Stimulated activated naive CD8-positive, alpha-beta T cell treated with anti-CD3 and anti-CD28 coated beads, Interleukin-15, Interleukin-2, amounts not matched to agents 100 U/mL and 50 U/mL, for 24 hours (primary cell): ENCODE measurements around the gene FOXF1.

Experiments used
- ATAC-seq: fragments of 150-1000 bp; cut with Tn5 transposase; one replicate; pipeline ENCODE4 v1.10.0; 2021
- DNase-seq: peaks from one replicate; pipeline ENCODE4 v3.0.0; 2021

FOXF1 gene

DNA sequence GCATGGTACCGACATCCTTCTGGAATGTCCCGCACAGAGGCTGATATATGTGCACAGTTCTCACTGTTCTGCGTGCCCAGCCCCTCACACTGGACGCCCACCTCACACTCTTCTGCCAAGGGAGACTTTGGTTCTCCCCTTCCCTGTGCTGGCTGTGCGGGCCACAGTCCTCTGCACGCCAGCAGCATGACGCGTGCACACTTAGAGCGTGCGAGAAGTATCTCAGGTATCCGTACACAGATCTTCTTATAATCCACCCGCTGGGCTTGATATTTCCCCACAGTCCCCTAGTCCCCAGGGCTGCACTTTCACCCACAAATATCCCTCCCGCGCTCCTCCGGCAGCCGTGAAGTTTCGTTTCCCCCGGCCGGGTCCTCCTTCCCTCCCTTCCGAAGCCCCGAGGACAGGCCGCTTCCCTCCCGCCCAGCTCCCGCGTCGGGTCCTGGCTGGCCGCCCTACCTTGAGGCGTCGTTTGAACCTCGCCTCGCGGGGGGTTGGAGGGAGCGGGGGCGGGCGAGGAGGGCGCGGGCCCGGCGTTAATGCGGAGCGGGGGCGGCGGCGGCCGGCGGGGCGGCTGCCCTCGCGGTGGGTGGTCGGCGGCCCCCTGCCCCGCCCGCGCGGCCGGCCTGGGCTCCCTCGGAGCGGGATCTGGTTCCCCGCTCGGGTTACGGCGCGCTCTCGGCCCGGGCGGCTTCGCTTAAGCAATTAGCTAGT, 5.0 kb upstream of the FOXF1 start:
- DNase-seq = no peak
- ATAC-seq = no peak

DNA sequence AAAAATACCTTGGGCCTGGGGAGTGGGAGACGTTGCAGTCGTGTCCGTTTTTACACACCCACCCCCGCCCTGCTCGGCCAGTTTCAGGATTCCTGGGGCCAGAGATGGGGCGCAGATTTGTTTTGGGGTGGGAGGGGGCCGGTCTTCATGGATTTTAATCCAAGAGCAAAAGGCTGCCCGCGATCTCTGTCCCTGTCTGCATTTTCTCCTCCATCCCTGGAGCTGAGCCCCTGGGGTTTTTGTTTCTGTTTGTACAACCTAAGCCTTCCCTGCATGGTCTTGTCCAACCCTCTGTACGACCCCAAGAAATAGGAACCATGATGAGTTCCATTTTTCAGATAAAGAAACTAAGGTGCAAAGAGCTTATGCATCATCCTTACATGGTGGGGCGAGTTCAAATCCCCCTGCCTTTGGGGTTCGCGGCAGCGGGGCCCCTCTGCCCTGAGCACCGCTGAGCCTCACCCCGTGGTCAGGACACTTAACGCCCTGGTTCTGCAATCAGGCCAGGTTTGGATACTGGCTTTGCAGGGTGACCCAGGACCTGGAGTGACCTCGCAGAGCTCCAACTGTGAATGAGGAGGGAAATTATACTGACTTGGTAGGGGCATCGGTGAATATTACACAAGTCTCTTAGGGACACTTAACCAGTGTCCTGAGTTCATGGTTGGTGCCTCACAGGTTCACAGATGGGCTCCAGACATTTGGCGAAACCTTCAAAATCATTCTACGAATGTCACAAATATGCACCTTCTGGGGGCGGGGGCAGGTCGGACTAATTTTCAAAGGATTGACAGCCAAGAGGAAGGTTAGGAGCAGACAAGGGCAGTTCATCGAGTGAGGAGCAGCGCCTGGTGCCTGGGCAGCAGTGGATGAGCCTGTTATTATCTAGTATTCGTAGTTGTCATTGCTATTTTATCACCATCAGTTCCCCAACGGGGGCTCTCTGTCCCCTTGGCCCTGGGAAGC, 4.1 kb upstream of the FOXF1 start:
- ATAC-seq = no peak

DNA sequence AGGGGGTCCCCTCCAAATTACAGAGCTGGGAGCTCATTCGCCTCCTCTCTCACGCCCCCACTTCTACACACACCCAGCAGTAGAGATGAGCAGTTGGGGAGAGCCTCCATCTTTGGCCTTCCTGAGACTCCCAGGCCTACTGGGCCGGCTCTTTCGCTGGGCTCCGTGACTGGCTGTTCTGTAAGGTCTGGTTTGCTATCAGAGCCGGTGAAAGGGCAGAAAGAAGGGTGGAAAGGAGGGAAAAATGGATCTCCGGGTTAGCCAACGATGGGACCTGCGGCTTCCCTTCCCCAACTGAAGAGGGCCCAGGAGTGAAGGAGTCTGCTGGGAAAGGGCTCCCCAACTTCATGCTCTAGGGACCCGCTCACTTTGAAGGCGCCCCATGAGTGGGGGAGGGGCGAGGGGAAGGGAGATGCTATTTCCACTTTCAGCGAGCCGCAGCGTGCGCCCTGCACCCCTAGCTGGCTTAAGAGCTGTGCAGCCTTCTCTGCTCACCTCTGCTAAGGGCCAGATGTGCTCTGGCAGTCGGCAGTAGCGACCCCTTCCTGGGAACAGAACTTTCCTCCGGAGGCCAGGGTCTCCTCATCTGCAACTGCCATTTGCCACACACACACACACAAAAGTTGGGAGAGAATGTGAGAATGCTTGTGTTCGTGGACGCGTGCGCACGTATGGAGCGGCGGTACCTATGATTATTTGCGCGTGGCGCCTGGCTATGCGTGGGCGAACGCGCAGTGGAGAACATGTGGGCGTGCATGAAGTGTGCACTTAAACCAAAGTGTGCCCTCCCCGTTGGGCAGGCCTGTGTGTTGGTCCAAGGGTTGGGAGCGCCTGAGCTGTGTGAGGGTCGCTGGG, 2.9 kb upstream of the FOXF1 start:
- no peak for ATAC-seq

More for the DNA sequence above, 4.1 kb upstream of the FOXF1 start:
- DNase-seq = no peak

DNA sequence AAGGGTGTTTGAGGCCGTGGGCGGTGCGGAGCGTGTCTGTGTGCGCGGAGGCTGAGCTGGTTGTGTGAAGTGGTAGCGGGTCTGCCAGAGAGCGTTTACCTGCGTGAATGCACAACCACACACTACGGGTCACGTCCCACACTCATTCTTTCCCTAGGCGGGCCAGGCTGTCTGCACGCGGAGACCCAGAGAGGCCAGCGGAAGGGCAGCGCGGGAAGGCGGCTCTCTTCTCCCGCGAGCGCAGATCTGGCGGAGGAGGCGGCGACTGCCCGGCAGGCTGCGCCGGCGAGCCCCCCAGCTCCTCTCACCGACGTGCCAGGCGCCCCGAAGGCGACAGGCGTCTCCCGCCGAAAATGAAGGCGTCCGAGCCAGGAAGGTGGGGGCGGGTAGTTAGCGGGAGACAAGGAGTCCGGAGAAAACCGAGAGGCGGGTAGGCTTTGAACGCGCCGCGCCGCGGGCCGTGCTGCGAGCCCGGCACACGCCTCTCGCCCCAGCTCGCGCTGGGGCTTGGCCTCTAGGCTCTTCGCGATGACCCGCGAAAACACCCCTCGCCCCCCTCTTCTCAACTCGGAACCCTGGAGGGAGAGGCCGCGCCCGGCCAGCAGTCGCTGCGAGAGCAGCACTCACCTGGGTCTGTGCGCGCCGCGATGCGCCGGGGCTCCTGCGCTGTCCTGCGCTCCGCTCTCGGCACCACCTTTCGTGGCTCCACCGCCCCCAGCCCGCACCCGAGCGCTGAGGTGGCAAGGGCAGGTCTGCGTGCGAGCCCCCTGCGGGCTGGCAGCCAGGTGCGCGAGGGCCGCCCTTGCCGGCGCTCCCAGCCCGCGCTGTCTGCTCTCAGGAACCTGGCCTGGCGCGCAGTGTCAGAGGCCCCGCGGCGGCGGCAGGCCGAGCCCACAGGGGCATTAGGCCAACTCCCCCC, 2.0 kb upstream of the FOXF1 start:
- DNase-seq (no peak), ATAC-seq (no peak)

More for the DNA sequence above, 2.9 kb upstream of the FOXF1 start:
- no peak for DNase-seq

DNA sequence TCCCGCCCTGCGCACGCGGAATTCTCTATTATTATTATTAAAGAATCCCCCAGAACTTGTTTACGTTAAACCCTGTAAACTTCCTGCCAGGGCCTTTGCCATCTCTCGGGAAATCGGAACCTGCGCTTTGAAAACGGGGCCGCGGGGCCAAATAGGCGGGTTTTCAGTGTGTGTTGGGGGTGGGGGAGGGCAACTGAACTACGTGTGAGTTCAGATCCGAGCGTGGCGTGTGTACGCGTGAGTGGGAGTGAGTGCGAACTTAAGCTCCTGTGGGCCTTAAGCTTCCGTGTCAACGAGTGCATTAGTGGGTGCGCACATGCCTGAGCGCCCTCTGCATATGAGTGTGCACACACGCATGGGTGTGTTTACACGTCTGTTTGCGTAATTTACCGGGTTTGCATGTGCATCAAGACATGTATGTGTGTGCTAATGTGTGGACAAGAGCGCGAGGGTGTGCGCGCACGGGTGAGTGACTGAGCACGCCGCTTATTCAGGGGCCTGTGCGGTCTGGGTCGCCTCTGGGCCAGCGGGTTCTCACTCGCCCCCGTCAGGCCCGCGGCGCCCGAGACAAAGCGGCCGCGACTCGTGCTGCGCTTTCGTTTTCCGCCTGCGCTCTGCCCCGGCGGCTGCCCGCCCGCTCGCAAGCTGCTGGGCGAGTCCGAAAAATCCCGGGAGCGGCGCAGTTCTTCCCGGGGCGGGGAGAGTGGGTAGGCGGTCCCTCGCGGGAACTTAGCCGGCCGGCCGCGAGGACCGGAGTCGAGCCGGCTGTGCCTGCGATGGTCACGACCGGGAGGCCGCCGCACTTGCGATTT, 1.2 kb upstream of the FOXF1 start:
- ATAC-seq (no peak), DNase-seq (no peak)

DNA sequence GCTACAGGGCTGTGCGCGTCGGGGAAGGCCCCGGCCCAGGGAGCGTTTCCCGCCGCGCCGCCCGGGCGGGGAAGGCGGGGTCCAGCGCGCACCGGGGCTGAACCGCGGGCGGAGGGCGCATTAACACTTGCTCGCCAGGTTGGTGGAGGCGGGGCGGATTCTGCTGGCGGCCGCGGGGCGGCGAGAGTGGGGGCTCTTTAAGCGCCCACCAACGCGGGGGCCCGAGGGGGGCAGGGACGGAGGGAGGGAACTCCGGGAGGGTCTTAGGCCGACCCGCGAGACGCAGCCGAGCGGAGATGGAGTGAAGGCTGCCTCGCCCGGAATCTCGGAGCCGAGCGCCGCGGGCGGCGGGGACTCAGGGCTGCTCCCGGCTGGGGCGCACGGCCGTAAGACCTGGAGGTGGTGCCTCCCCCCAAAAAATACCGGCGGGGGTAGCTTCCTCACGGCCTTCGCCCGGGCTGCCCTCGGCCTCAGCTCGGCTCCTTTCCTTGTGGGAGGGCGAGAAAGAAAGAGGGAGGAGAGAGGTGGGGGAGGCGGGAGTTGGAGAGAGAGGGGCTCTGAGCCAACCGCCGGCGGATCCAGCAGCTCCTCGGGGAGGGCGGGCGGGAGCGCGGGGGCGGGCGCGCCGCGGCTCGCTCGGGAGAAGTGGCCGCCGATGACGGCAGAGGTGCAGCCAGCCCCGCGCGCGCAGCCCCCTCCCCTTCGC, 415 bp upstream of the FOXF1 start:
- no peak for ATAC-seq
- no peak for DNase-seq

DNA sequence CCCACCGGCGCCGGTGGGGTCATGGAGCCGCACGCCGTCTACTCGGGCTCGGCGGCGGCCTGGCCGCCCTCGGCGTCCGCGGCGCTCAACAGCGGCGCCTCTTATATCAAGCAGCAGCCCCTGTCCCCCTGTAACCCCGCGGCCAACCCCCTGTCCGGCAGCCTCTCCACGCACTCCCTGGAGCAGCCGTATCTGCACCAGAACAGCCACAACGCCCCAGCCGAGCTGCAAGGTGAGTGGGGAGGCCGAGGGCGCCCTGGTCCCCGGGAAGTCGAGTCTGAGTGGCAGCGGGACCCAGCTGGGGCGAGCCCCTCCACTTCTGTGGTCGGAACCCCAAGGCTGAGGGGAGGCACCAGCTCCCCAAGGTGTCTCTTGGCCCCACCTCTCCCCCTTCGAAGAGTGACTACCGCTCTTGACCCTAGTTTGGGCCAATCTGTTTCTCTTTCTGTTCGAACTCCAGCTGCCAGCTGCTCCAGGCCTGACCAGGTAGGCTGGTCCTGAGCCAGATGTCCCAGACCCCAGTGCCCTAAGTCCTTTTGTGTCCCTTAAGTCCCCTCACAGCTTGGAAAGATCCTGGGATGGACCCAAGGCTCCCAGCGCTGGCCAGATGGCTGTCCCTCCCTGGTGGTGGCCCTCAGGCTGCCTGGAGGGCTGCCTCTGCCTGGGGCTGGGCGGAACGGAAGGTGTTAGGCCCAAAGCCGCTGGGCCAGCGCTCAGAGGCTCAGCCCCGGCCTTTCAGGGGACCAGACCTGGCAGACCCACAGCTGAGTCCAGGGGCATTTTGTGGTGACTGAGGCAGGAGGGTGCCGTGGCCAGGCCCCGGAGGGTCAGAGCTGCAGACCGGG, 1.2 kb downstream of the FOXF1 start:
- ATAC-seq = no peak
- DNase-seq = no peak

DNA sequence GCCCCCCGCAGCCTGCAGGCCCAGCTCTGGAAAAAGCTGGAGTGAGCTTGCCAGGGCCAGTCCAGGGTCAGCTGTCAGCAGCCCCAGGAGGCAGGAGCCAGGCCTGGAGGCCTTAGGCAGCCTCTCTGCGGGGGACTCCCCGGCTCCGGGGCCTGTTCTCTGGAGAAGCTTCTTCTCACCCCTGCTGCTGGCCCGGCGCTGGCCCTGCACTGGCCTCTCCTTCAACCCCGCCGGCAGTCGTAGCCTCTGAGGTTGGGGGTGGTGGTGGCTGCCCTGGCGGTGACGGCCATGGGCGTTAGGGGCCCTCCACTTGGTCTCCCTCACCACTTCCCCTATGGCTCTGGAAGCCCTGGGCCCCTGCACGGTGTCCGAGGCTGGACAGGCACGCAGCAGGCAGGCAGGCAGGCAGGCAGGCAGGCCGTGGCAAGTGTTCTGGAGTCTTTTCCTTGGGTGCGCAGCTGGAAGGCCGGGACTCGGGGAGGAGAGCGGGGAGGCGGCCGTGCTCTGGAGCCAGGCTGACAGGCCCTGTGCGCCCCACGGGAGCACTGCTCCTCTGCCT, 2.1 kb downstream of the FOXF1 start:
- no peak for ATAC-seq
- no peak for DNase-seq

DNA sequence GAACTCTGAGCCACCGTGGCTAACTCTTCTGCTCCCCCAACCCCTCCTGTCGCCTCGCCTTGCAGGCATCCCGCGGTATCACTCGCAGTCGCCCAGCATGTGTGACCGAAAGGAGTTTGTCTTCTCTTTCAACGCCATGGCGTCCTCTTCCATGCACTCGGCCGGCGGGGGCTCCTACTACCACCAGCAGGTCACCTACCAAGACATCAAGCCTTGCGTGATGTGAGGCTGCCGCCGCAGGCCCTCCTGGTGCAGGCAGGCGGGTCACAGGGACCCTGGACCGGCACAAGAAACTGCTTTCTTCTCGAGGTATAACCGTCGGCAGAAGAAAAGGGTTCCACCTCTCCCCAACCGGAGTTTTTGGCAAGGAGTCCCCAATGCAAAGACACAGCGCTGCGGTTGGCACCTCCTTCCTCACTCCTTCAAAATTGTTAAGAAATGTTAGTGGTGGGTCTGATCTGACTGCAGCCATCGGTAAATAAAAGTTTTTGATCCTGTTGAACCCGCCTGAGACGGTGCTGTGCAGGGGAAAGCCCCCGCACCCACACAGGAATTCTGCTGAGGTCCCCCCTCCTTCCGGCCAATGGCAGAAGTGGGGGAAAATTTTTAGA, 2.6 kb downstream of the FOXF1 start:
- no peak for DNase-seq
- ATAC-seq = no peak

DNA sequence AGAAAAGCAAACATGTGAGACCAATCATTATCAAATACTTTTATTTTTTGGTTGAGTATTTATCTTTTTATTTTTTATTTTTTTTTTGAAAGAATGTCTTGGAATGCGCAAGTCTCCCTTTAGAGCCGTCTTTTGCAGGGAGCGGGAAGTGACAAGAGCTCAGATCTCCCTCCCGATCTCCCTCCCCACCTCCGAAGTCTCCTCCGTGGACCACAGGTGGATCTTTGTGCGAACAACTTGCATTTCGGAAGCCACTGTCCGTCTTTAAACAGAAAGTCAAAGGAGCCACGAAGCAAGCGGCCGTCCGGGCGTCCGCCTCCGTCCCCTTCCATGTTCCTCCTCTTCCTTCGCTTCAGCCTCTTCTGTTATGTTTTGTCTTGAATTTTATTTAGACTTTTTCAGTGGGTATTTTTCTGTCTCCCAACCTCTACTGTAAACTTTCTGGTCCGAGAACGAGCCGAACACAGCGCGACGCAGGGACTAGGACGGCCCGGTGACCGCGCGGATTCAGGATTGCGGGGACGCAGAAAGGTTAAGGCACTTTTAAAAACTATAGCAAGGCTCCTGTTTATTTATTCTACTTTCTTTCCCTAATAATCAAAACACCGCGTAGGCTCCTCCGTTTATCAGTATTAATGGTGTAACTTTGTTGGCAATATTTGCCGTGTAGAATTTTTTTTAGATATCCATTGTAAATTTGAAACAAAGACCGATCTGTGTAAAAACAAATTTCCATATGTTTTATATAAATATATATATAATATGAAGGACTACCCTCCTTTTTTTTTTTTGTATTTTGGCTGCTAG, 3.3 kb downstream of the FOXF1 start:
- DNase-seq (no peak), ATAC-seq (no peak)

DNA sequence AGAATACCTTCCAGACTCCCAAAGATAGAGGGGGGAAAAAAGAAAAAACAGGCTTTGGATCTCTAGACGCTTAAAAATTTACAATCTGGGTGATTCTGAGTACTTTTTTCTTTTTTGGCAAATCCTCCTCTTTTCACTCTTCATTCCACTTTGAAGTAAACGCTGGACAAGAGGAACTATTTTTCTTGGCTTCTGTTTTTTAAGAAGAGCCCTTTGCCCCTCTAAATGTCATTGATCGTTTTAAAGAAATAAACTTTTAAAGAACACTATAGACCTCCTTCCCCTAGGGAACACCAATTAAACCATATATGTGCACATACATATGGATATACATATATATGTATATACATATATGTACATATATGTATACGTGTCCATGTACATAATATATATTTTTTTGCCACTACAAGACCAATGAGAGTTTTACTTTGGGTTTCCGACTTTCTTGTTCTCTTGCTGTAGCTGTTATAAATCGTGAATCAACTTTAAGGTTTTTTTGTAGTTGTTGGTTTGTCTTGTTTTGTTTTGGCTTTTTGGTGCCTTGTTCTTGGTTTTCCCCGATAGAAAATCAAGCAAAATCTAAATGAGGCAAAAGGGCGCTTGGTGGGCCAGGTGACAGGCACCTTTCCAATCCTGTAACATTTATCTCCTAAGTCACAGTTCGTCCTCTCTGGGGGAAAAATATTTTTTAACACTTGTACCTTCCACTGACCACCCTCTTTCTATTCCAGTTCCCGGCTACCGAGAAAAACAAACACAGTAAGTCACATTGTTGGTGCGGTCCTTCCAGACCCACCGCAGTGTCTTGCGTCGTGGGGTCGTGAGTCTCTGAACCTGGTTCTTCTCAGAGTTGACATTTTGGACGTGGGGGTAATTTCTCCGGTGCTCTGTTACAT, 4.4 kb downstream of the FOXF1 start:
- no peak for ATAC-seq
- DNase-seq = no peak

DNA sequence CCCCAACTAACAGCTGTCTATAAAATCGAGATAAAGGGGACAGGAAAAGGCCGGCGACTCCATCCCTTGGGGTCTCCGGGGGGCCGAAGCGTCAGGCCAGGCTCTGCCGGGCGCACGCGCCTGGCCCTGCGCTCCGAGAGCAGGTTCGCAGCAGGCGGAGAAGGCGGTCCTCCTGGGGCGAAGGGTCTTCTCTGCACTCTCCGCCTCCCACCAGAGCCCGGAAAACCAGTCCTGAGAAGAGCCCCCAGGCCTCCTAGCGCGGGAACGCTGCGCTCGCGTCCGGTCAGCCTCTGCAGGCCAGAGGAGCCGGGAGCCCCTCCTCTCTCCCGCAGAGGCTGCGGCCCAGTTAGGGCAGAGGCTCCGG, 5.1 kb downstream of the FOXF1 start:
- DNase-seq = no peak
- ATAC-seq = no peak

DNA sequence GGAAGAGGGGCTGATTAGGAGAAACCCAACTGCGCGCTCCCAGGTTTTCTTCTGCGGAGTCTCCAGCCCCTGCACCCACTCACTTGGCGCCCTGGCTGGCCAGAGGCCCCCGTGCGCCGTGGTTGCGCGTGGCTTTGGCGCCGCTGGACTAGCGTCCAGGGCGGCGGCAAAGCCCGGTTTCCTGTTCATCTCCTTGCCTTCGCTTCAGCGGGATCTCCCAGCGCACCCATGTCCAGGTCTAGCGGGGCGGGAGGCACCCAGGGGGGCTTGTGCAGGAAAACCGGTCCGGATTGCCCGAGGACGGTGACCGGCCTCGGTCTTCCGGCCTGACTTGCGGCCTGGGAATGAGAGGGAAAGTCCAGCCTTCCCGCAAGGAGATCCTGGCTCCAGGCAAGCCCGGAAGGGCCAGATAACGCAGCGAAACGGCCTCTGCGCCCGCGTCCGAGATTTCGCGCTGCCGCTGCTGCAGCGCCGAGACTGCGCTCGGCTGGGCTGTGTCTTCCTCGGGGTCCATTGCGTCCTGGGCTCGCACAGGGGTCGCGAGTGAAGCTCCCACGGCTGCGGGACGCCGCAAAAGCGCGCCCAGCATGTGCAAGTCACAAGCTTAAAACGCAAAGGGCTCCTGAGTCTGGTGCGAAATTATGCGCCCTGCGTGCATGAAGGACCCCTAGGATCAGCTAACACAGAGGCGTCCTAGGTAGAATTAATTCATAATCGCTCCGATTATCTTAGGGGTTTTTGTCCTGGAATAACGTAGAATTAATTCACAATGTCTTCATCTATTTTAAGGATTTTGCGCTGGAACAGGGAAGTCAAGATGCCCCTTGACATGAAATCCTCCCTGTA, 5.7 kb downstream of the FOXF1 start:
- DNase-seq = no peak
- ATAC-seq = no peak

DNA sequence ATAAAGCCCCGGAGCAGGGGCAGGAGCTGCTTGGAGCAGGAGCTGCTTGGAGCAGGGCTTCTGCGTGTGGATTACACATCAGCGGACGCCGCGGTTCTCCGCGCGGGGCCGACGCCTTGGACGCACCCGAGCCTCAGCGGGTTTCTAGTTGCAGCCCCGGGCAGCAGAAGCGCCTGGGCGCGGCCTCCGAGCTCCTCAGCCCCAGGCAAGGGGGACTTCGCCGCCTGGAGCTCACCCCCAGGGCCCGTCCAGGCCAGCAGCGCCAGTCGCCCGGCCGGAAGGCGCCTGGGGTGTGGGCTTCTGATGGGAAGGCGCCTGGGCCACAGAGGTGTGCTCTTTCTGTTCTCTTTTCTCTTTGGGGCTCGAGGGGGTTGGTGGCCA, 6.3 kb downstream of the FOXF1 start:
- ATAC-seq = no peak
- no peak for DNase-seq

DNA sequence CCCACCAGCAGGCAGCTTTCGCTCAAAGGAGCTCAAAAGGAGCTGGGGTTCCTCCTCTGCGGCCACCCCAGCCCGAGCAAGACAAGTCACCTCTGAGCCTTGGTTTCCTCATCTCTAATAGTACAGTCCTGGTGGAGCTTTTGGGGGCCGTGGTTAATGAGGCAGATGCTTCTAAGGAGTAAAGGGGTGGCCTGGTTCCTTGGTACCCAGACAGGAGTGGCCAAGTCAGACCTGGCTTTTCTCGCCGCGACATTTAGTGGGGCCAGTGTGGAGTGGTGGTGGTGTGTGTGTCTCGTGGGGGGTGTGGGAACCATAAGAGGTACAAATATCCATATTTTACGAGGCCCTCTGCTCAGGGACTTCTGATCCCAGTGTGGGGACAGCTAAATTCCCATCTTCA, 6.7 kb downstream of the FOXF1 start:
- DNase-seq (no peak), ATAC-seq (no peak)
